GM04503 (cell line): ENCODE data around the gene DEDD2.

Experiments used
- DNase-seq: peaks from one replicate; pipeline ENCODE4 v3.0.0-alpha.2; 2012; ENCODE audit warnings: low read depth

DEDD2 gene

GRCh38 chr19:42228641-42229040 lies 11.2 kb upstream of the DEDD2 start:
- DNase-seq, result no peak

GRCh38 chr19:42226886-42227285 lies 9.4 kb upstream of the DEDD2 start:
- DNase-seq, result no peak

GRCh38 chr19:42225718-42226292 lies 8.3 kb upstream of the DEDD2 start:
- no peak for DNase-seq

- DNase-seq, result no peak
Measured at GRCh38 chr19:42224940-42225717, 7.7 kb upstream of the DEDD2 start.

- no peak for DNase-seq
Measured at GRCh38 chr19:42220751-42221097, 3.2 kb upstream of the DEDD2 start.

- DNase-seq, result peak; percentile 82
Measured at GRCh38 chr19:42219812-42220750, 2.6 kb upstream of the DEDD2 start, which contains the start of gene ZNF526. Gene ZNF526, plus strand, starts transcription at chr19:42220312. Its CDS starts 4,092 bp downstream, at chr19:42224404.

GRCh38 chr19:42216653-42217519 lies 591 bp downstream of the DEDD2 start:
- no peak for DNase-seq

GRCh38 chr19:42214810-42215485 lies 2.5 kb downstream of the DEDD2 start:
- no peak for DNase-seq

- no peak for DNase-seq
Measured at GRCh38 chr19:42212886-42213285, 4.6 kb downstream of the DEDD2 start.

- DNase-seq, result no peak
Measured at GRCh38 chr19:42208612-42209011, 8.9 kb downstream of the DEDD2 start.

- no peak for DNase-seq
Measured at GRCh38 chr19:42207767-42208271, 9.7 kb downstream of the DEDD2 start.

- DNase-seq, result no peak
Measured at GRCh38 chr19:42206871-42207755, 10.4 kb downstream of the DEDD2 start.

GRCh38 chr19:42204664-42205063 lies 12.8 kb downstream of the DEDD2 start:
- DNase-seq, result no peak

- no peak for DNase-seq
Measured at GRCh38 chr19:42203700-42204099, 13.8 kb downstream of the DEDD2 start.

- no peak for DNase-seq
Measured at GRCh38 chr19:42202290-42202880, 15.1 kb downstream of the DEDD2 start.

GRCh38 chr19:42201489-42202289 lies 15.8 kb downstream of the DEDD2 start:
- DNase-seq, result no peak

GRCh38 chr19:42200116-42200715 lies 17.3 kb downstream of the DEDD2 start:
- DNase-seq, result no peak

GRCh38 chr19:42199440-42200115 lies 17.9 kb downstream of the DEDD2 start:
- no peak for DNase-seq
